HG02885 (cell line): ENCODE measurements around the gene STX1B.

Experiments used
- ATAC-seq: cut with Tn5 transposase; IDR thresholded peaks from one replicate; pipeline ENCODE4 v1.9.1; 2021; ENCODE audit warnings: mild to moderate bottlenecking; ENCODE audit not compliant: unreplicated experiment, poor library complexity

The STX1B gene

DNA sequence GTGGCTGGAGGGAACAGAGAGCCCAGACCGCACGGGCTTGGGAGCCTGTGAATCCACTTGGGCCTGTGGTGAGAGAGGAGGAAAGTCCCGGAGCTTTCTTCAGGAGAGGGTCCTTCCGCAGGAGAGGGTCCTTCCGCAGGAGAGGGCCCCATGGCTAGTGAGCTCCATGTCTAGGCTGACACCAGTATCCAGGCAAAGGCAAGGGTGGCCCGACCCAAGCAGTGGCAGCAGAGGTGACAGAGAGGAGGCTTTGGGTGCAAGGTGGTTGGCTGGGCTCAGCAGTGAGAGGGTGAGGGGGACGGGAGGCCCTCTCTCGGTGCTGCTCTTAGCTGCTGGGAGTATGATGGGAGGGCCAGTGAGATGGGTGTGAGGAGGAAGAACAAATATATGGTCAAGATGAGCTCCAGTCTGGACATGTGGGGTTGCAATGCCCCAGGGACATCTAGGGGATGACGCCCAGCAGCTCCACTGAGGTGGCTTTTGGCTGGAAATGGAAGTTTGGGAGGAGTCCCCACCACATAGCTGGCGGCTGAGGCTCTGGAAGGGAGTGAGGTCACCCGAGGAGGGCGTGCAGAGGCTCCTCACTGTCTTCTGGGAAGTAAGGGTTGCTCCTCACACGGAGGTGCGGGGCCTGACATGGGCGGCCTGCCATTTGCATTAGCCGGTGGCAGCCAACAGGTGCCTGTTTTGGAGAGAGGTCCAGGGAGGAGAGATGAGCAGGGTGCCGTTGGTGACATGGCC lies 27.7 kb downstream of the STX1B start:
- ATAC-seq = no peak

DNA sequence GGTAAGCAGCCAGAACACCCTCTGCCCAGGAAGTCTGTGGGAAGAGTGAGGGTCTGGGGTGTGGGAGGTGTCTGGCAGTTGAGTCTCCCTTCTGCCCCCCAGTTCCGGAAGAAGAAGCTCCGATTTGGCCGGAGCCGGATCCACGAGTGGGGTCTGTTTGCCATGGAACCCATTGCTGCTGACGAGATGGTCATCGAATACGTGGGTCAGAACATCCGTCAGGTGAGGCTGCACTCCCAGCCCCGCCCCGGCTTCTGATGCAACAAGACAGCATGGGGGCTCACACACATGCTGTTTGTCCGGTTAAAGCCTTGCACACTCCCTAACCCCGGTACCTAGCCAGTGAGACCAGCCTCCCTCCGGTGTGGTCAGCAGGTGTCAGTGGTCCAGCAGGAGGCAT lies 29.5 kb downstream of the STX1B start:
- no peak for ATAC-seq

DNA sequence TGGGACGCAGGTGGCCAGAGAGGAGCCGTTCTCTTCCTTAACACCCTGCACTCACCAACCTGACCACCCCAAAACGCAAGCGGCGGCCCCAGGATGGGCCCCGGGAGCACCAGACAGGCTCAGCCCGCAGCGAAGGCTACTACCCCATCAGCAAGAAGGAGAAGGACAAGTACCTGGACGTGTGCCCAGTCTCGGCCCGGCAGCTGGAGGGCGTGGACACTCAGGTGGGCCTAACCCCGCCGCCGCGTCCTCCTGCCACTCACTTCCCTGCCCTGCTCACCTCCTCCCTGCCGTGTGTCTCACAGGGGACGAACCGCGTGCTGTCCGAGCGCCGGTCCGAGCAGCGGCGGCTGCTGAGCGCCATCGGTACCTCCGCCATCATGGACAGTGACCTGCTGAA lies 30.0 kb downstream of the STX1B start:
- no peak for ATAC-seq

DNA sequence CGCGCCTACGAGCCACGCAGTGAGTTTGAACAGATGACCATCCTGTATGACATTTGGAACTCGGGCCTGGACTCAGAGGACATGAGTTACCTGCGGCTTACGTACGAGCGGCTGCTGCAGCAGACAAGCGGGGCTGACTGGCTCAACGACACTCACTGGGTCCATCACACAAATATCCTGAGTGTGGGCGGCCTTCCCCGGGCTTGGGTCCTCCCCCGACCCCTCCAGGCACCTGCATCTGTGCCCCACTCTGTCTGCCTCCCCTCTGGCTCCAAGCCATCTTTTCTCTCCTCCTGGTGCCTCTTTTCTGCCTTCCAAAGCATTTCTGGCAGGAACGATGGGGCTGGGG lies 30.4 kb downstream of the STX1B start:
- ATAC-seq = no peak

DNA sequence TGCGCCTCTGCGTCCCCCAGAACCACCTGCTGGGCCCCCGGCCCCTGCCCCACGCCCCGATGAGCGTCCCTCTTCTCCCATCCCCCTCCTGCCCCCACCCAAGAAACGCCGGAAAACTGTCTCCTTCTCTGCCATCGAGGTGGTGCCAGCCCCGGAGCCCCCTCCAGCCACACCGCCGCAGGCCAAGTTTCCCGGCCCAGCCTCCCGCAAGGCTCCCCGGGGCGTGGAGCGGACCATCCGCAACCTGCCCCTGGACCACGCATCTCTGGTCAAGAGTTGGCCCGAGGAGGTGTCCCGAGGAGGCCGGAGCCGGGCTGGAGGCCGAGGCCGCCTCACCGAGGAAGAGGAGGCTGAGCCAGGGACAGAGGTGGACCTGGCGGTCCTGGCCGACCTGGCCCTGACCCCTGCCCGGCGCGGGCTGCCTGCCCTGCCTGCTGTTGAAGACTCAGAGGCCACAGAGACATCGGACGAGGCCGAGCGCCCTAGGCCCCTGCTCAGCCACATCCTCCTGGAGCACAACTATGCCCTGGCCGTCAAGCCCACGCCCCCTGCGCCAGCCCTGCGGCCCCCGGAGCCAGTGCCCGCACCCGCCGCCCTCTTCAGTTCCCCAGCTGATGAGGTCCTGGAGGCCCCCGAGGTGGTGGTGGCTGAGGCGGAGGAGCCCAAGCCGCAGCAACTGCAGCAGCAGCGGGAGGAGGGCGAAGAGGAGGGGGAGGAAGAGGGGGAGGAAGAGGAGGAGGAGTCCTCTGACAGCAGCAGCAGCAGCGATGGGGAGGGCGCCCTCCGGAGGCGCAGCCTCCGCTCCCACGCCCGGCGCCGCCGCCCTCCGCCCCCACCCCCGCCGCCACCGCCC lies 31.0 kb downstream of the STX1B start:
- no peak for ATAC-seq

DNA sequence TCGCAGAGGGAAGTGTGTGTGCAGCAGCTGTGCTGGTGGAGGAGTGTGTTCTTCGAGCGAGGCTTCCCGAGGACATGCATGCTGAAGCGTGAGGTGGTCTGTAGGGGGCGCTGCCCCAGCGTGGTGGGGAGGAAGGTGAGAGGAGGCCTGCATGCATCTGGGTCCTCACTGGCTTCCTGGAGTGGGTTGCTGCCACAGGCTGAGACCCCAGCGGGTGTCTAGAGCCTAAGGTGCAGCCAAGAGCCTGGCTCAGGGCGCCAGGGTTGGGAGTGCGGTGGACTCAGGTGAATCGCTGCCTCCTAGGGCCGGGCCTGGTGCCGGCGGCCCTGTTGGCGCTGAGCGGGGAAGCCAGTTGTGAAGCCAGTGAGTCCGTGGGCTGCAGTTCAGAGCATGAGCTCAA lies 32.9 kb downstream of the STX1B start:
- no peak for ATAC-seq

DNA sequence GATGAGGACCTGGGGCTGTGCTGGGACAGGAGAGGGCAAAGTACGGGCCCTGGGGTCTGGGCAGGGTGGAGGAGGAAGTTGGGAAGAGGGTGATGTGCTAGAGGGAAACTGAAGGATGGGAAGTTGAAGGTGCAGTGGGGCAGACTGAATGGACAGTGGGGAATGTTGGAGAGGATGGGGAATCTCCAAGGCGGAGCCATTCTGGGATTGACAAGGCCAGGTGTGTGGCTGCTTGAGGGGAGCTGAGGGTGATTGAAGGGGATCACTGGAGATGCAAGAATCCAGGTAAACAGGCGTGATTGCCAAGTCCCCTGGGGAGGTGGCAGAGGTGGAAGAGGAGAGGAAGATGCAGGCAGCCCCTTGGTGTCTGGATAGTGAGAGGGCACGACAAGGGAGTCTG lies 34.0 kb downstream of the STX1B start:
- no peak for ATAC-seq

DNA sequence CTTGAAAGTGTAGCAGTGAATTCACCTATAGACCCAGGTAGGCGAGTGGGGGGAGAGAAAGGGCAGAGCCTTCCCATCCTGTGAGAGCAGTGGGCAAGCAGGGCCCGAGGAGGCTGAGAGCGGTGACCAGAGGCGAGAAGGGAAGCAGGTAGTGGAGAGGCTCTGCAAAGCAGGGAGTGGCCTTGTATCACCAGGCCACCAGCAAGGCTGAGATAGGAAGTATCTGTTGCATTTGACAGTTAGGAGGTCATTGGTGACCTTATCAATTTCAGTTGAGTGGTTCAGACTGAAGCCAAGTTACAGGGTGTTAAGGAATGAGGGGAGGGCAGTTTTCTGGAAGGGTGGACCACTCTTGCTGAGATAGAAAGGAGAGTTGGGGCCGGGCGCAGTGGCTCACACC lies 36.1 kb downstream of the STX1B start:
- ATAC-seq = no peak

DNA sequence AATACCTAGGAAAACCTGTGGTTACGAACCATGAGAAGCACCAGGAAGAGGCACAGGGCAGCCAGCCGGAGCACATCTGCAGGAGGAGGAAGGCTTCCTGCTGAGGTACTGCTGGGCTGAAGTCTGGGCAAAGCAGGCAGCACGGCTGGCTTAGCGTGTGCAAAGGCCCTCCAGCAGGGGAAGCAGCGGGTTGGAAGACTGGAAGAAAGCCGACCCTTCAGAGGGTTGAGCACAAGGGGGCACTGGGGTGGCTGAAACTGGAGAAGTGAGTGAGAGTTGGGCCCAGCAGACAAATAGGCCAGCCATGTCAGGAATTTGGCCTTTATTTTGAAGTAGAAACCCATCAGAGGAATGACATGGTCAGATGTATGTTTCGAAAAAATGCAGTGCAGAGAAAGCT lies 37.6 kb downstream of the STX1B start:
- ATAC-seq = no peak

DNA sequence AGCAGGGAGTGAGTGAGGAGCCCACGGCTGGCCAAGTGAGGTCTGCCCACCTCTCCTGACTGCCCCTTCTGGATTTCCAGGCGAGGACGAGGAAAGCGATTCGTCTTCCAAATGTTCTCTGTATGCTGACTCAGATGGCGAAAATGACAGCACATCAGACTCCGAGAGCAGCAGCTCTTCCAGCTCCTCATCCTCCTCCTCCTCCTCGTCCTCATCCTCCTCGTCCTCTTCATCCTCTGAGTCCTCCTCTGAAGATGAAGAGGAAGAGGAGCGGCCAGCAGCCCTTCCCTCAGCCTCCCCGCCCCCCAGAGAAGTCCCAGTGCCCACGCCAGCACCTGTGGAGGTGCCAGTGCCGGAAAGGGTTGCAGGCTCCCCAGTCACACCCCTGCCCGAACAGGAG lies 39.1 kb downstream of the STX1B start:
- ATAC-seq = no peak

DNA sequence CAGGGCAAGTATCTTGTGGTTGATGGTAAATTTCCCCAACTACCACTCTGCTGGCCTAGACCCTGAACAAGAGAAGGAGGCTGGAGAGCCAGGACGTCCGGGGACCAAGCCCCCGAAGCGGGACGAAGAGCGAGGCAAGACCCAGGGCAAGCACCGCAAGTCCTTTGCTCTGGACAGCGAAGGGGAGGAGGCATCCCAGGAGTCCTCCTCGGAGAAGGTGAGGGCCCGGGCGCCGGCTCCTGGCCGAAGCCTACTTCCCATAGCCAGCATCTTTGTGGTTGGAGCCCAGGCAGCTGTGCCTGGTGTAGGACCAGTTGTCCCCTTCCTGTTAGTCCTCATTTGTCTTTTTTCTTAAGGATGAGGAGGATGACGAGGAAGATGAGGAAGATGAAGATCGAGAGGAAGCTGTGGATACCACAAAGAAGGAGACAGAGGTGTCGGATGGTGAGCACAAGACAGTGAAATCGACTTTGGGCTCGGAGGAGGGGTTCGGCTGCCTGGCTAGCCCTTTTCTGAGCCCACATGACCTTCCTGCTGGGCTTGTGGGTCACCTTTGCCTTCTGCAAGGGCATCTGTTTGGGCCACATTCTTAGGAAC lies 41.1 kb downstream of the STX1B start:
- ATAC-seq = no peak

DNA sequence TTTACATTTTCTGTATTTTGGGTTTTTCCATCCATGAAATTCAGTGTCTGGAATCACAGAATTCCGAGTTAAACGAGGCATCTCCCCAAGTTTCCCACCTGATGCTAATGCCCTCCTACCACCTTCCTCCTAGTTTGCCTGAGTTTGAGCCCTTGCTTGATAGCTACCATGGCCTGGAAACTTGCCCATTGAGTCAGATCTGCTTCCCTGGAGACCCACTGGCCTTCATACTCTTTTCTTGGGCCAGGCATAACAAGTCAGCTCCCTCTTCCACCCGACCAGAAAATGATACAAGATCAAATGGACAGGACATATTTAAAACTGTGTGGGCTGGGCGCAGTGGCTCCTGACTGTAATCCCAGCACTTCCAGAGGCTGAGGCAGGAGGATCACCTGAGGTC lies 42.6 kb downstream of the STX1B start:
- ATAC-seq = no peak

DNA sequence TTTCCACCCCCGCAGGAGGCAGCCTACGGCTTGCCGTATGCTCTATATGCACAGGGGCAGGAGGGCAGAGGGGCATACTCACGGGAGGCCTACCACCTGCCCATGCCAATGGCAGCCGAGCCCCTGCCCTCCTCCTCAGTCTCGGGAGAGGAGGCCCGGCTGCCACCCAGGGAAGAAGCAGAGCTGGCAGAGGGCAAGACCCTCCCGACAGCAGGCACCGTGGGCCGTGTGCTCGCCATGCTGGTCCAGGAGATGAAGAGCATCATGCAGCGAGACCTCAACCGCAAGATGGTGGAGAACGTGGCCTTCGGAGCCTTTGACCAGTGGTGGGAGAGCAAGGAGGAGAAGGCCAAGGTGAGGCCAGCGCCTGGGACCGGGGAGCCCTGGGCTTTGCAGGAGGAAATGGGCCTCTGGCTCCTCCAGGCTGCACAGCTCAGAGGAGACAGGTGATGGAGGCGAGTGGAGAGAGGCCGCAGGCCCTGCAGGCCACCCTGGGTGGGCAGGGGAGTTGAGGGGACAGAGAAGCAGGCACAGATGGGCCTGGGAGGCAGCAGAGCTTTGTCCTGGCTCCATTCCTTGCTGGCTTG lies 44.3 kb downstream of the STX1B start:
- no peak for ATAC-seq

DNA sequence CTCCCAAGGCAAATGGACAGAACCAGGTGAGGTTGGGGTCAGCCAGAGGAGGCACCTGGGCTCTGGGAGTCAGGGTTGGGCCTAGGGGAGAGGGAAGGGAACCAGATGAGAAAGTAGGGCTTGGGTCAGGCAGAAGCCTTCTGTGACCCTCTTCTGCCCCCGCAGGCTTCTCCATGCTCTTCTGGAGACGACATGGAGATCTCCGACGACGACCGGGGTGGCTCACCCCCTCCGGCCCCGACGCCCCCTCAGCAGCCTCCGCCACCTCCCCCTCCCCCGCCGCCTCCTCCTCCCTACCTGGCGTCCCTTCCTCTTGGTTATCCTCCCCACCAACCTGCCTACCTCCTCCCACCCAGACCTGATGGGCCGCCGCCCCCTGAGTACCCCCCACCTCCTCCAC lies 45.0 kb downstream of the STX1B start:
- no peak for ATAC-seq

DNA sequence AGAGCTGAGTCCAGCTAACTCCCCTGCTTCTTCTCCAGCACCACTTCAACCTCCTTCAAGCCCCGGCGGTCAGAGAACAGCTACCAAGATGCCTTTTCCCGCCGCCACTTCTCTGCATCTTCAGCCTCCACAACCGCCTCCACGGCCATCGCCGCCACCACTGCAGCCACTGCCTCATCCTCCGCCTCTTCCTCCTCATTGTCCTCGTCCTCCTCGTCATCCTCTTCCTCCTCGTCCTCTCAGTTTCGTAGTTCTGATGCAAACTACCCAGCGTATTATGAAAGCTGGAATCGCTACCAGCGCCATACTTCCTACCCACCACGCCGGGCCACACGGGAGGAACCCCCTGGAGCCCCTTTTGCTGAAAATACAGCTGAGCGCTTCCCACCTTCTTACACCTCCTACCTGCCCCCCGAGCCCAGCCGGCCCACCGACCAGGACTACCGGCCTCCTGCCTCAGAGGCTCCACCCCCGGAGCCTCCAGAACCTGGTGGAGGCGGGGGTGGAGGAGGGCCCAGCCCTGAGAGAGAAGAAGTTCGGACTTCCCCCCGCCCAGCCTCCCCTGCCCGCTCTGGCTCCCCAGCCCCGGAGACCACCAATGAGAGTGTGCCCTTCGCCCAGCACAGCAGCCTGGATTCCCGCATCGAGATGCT lies 45.7 kb downstream of the STX1B start:
- ATAC-seq = no peak

DNA sequence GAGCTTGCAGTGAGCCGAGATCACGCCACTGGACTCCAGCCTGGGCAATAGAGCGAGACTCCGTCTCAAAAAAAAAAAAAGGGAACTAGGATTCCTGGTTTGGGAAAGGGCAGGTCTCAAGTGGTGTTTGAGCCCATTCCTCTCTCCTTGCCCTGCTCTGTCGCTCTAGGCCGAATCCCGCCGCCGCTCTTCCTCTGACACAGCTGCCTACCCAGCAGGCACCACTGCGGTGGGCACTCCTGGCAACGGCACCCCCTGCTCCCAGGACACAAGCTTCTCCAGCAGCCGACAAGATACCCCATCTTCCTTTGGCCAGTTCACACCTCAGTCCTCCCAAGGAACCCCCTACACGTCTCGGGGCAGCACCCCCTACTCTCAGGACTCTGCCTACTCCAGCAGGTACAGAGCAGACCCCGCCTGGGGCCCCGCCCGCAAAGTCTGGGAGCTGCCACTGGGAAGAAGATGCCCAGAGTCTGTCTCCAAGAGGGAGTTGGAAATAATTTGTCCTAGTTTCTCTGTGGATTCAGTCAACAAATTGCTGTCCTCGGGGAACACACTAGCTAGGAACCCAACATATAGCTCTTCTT lies 46.4 kb downstream of the STX1B start:
- ATAC-seq = no peak

DNA sequence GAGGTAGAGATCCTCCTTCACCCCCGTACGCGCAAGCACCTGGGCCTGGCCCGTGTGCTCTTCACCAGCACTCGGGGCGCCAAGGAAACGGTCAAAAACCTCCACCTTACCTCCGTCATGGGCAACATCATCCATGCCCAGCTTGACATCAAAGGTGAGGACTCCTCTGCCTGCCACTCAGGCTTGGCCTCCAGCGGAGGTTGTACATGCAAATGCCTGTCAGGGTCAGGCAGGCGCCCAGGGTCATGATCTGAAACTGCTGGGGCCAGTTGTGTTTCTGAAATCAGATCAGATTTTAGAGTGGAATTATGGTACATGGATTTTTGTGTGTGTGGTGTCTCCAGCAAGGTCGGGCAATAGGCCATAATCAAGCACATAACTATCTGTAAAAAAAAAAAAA lies 49.1 kb downstream of the STX1B start:
- no peak for ATAC-seq

DNA sequence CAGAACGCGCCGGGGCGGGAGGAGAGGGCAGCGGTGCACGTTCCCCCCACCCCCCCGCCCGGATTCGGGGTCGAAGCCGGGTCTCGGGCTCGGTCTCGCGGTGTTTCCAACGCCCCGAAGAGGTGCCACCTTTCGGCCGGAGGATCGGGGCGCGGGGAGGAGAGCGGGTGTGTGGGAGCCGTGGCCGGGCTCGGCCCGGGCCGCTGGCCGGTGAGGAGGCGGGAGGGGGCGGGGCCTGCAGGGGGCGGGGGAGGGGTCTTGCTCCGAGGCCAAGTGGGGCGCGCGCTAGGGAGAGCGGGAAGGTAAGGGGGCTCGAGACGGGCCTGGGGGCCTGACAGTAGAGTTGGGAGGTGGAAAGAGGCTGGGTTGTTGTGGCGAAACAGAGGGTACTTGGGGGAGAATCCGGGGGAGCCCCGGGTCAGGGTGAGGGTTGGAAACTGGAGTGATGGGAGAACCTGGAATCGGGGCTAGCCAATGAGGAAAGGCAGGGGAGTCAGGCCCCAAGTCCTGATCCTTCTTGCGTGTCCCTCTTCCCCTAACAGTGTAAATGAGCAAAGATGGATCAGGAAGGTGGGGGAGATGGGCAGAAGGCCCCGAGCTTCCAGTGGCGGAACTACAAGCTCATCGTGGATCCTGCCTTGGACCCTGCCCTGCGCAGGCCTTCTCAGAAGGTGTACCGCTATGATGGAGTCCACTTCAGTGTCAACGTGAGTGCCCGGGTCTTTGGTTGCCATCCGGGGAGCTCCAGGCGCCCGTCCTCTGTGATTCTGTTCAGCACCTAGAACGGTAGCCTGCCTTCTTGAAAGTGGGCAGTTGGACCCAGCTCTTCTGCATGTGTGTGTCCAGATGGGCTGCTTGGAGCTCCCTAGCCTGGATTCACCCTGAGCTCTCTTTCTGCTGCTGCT lies 52.0 kb downstream of the STX1B start:
- ATAC-seq = peak; percentile 30

DNA sequence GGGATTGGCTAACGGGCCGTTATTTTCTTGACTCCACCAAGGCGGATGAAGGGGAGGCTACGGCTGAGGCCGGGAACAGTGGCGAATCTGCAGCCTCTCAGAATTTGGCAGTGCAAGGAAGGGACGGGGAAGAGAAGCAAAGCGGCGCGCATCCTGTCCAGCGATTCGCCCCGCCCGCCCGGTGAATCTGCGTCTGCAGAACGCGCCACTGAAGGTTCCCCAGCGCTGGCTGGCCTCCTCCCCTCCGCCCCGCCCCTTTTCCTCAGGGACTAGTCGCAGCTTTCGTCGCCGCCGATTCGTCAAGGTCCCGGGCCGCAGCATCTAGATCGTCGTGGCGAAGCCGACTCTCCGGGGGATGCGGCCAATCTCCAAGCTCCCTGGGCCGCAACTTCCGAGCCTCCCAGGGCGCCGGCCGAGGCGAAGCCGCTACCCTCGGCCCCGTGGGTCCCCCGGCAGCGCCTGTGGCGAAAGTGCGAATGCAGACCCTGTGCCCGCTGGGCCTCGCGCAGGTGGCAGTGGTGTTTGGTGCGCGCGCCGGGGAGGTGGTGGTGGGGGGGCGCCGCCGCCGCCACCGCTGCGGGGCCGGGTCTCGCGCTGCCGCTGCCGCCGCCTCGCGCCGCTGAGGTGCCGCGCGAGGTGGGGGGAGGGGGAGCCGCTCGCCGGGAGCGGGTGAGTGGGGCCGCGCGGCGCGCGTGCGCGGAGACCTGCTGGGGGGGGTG lies 52.8 kb downstream of the STX1B start, which contains the start of gene SETD1A:
Gene SETD1A, plus strand, starts transcription at position 299 of the 719 bp plus-strand sequence. CDS start 978 bp downstream, outside the sequence.
- ATAC-seq = peak; percentile 75
